D341Med (cell line): ENCODE results near the gene NUDT8.
"Not testable (repeated sequence)": the region's sequence is repeated elsewhere in the genome, so short reads cannot be mapped to it uniquely, and the experiment has no call there.

Source experiments
- DNase-seq: peaks from one replicate; pipeline ENCODE4 v3.0.0; 2012; ENCODE audit warnings: low spot score

NUDT8 gene

DNA sequence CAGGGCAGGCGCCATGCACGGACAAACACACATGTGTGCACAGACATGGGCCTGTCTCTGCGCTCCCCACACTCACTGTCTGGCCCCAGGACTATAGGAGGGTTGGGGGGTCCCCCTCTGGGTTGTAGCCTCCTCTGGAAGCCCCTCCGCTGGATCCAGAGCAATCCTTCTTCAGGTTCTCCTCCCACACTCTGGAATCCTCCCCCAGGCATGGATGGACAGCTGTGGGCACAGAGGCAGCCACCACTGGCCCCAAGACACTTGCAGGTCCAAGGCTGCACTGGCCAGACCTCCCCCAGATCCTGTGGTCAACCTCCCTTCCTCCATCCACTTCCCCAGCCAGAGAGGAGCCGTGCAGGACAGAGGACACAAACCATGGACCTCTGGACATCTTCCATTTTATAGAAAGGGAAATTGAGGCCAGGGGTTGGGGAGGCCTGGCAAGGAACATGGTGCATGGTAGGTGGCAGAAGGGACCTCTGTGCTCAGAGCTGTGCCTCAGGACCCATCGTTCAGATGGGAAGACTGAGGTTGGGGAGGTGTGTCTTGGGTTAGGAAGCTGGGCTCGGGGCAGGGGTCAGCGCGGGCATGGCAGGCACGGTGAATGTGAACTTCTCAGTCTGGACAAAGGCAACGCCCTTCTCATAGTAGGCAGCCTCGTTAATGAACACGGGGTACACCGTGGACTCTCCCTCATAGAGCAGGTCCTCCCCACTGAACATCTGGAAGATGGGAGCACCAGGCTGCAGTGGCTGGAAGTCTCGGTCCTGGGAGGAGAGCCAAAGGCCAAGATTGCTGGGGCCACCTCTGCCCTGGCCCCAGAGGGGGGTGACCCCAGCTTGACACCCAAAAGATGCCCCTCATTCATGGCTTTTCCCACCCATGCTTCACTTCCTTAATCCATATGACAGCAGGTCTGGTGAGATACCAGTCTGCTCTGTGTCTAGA is 12.7 kb upstream of the NUDT8 start:
- DNase-seq = peak; percentile 17

DNA sequence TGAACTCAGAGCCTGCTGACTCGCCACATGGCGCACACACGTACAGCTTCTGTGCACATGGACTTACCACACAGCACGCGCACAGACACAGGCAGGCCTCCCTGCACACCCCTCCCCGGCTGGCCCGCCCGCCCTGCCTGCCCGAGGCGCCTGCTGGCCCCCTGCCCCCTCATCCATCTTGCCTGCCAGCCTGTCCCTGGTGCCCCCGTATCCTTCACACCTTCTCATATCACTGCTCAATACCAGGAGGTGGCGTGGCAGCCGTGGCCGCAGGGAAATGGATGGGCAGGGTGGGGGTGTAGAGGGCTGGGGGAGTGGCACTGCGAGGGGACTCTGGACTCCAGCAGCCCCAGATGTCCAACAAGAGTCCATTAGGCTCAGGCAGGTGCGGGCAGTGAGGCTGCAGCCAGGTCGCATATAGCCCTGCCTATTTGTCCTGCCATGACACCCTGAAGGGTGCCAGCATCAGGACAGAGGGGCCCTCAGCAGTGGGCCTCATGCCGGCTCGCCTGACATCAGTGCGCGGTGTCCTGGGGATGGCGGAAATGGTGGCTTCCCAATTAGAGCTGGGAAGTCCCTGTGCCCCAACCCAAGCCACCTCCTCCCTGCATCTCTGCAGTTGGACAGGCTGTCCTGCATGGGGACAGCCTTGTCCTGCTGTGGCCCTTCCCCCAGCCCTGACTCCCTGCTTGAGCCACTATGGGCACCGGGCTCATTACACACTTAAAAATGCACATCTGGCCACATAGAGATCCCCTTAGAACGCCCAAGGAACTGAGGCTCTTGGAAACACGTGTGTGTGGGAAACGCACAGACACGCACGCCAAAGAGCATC is 11.8 kb upstream of the NUDT8 start:
- peak; percentile 36 for DNase-seq

DNA sequence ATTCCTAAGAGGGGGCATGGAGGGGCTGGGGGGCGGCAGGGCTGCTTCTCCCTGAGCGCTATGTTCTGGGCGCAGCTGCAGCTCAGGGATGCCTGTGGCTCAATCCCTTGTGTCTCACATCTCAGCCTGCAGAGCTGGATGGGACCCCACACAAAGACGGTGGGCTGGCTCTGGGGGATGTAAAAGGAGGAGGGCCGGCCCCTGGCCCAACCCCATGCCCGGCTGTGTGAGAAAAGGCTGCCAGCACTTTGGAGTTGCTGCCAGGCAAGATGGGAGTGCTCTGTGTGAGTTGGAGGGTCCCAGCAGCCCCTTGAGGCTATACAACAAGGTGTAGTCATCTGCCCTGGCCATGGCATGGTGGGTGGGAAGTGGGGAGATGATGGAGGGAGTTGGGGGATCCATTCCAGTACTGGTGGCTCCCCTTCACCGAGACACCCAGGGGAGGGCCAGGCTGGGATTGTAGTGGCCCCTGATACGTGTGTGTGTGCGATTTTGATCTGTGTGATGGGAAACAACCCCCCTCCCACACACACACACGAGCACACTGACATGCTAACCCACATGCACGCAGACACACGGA is 11.1 kb upstream of the NUDT8 start:
- DNase-seq = no peak

- peak; percentile 72 for DNase-seq
Observed at GRCh38 chr11:67640021-67640757, 10.5 kb upstream of the NUDT8 start.

GRCh38 chr11:67639438-67639859 is 9.7 kb upstream of the NUDT8 start, which contains the start of gene TBX10:
Gene TBX10 (minus strand): TSS chr11:67639763. CDS start chr11:67639472, 291 bp downstream.
- DNase-seq = peak; percentile 10

- DNase-seq = peak; percentile 21
Observed at GRCh38 chr11:67638535-67639437, 9.0 kb upstream of the NUDT8 start.

- DNase-seq = not testable (repeated sequence)
Observed at GRCh38 chr11:67637441-67637840, 7.7 kb upstream of the NUDT8 start.

GRCh38 chr11:67636962-67637361 is 7.2 kb upstream of the NUDT8 start:
- no peak for DNase-seq

DNA sequence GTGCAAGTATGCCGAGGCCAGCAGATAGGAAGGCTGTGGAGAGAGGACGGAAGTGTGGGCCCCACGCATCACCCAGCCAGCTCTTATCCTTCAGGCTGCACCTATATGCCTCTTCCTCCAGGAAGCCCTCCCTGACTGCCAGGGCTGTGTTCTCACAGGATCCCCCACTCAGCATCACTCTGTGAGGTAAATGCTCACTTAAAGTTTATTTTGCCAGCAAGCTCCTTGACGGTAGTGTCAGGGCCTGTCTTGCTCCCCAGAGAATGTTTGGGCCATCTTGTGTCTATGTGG is 5.4 kb upstream of the NUDT8 start:
- DNase-seq = no peak

GRCh38 chr11:67634366-67635230 is 4.9 kb upstream of the NUDT8 start:
- peak; percentile 8 for DNase-seq

DNA sequence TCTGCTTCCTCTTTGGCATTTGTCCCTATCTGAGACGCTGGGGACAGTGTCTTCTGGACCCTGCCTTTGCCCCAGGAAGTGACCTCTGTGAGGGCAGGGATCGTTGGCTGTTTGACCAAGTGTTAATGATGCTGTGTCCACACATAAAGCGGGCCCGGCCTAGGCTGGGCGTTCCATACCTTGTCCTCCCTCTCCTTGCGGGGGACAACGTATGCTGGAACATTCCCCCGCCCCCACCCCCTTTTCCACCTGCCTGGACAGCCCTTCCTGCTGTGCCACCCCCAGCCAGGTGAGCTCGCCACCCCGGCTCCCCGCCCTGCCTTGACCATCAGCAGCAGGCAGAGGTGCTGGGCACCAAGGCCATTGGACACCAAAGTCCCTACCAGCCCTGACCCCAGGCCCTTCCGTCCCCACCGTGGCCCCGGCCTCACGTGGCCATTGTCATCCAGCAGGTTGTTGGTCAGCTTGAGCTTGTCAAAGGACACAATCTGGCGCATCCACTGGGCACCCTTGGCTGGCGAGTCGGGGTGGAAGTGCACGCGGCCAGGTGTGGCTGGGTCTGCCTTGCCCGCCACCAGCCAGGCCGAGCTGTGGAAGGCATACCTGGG is 4.1 kb upstream of the NUDT8 start:
- DNase-seq = peak; percentile 12

DNA sequence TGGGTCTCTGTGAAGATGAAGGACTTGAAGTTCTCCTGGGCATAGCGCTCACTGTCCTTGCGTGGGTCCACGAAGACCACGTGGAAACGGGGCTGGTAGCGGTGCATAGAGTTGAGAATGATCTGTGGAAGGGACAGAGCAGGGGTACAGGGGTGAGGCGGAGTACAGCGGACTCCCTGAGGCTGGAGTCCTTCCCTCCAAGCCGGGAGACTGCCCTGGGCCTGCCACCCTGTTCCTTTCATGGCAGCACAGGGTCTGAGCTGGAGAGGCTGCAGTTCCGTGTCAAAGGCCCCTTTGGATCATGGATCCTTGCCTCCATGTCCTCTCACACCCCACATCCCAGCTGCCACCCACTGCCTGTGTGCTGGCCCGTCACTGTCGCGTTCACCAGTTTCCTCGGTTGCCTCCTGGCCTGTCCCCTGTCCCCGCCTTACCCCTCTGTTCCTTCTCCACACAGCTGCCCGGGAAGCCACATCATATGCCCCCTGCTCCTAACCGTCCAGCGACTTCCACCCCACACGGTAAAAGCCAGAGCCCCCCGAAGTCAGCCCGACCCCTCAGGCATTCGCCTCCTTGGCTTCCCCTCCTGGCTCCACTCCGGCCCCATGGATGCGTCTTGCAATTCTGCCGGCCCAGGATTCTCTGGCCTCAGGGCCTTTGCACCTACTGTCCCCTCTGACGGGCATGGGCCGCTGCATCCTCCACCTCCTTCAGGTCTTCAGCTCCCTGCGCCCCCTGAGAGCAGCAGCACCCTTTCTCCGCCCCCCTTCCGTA is 3.4 kb upstream of the NUDT8 start:
- peak; percentile 10 for DNase-seq

DNA sequence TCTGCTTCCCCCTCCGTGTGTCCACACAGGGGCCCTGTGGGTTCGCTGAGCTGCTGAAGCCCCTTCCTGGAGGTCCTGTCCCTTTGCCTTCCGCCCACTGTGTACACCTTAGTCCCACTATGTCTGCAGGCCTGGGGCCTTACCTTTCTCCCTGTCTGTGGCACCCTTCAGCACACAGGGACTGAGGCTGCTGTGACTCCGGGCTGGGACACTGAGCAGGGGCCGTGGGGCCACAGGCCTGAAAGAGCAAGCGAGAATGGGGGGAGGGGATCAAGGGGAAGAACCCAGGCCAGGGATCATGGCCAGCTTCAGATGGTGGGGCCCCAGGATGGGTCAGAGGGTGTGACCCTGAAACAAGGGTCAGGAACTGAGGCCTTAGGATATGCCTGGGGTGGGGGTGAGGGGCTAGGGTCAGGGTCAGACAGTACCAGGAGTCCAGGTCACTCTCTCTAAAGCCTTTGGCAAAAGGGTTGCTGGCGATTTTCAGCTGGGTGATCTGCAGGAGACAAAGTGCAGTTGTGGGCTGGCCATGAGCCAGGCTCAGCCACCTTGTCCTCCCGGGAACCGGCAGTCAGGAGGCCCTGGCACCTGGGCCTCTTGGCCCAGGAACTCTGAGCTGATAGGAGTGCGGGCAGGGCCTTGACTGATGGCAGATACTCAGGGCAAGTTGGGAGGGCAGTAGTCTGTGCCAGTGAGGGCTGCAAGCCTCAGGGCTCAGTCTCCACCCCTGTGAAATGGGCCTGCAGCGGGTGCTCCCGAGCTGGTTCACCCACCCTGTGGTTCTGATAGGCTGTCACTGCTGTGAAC is 2.6 kb upstream of the NUDT8 start:
- DNase-seq = no peak

GRCh38 chr11:67631853-67632174 is 2.1 kb upstream of the NUDT8 start:
- DNase-seq = no peak

GRCh38 chr11:67631411-67631810 is 1.7 kb upstream of the NUDT8 start:
- DNase-seq = no peak

DNA sequence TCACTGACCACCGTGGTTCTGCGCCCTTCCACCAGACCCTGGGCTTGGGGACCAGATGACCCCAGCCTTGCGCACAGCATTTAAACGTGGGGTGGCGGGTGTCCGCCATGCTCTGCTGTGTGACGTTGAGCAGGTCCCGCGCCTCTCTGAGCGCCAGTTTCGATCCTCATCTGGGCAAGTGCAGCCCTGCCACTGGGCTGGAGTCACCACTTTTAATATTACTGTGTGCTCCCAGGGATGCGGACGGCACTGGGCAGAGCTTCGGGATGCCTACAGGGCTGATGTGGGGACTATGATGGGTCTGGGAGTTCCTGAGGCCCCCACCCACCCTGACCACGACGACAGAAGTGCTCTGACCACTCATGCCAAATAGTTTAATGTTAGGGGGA is 1.2 kb upstream of the NUDT8 start:
- no peak for DNase-seq

DNA sequence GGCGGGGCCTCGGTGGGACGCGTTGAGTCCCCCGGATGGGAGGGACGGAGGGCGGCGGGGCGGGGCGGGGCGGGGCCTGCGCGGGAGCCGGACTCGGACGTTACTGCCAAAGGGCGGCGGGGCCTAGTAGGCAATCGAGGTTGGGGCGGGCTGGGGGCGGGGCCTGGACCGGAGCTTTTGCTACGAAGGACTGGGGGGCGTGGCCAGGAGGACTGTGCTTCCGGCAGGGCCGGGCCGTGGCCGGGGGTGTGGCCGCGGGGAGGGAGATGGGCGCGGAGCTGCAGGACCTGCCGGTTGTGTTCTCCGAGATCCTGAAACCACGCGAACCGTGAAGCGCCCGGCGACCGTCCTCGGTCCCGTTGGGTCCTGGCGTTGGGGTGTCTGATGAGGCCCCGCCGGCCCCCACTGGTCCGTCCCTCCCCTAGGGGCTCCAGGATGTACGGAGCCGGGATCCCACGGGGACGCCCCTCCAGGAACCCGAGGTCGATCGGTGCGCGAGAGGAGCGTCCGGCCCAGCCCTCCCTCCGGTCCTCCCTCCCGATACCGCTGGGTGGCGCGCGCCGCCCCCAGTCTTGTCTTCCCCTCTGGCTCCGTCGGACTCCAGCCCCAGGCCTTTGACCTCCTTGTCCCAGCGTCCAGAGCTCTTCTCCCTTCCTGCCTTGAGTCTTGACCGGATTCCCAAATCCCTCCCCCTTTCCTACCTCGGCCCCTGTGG is 648 bp upstream of the NUDT8 start:
- peak; percentile 97 for DNase-seq
